Hepatic stellate cell (primary cell): Measurements from ENCODE around the gene ADORA2B.
"Not testable (repeated sequence)": the region's sequence is repeated elsewhere in the genome, so short reads cannot be mapped to it uniquely, and the experiment has no call there.

ENCODE experiments used
- DNase-seq: peaks from one replicate; pipeline ENCODE4 v3.0.0; 2011; ENCODE audit warnings: low spot score

Gene ADORA2B

DNA sequence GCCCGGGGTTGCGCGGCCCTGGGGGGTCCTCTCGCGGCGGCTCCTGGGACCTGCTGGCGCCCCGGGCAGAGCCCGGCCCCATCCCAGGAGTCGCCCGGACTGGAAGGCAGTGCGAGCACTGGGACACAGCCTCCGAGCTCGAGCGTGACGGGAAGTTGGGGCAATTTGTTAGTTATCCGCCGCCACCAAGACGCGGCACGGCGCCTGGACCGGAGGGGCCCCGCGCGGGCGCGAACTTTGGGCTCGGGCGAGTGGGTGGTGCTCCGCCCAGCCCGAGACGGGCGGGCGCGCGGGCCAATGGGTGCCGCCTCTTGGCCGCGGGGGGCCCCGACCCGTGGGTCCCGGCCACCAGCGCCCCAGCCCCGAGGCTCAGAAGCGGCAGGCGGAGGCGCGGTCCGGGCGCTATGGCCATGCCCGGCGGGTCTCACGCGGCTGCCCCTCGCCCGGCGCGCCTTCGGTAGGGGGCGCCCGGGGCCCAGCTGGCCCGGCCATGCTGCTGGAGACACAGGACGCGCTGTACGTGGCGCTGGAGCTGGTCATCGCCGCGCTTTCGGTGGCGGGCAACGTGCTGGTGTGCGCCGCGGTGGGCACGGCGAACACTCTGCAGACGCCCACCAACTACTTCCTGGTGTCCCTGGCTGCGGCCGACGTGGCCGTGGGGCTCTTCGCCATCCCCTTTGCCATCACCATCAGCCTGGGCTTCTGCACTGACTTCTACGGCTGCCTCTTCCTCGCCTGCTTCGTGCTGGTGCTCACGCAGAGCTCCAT is at the start of gene ADORA2B:
ADORA2B (plus strand) TSS at position 372 of the 768 bp plus-strand sequence; CDS start at position 491, 119 bp downstream.
- DNase-seq: peak; percentile 81

DNA sequence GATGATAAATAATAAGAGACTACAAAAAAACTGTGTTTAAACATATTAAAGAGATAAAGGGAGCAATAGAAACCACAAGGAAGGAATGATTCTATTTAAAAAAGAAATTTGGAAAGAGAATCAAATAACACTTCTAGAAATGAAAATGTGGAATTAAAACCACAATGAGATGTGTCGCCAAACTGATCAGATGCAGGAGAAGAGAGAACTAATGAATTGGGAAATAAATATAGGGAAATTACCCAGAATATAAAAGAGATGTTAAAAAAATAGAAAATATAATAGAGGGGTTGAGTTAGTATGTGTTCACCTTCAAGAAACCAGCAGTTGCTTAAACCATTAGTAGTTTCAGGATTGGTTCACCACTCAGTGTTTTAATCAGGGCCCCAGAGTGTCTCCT is 48.7 kb upstream of the ADORA2B start:
- no peak for DNase-seq

DNA sequence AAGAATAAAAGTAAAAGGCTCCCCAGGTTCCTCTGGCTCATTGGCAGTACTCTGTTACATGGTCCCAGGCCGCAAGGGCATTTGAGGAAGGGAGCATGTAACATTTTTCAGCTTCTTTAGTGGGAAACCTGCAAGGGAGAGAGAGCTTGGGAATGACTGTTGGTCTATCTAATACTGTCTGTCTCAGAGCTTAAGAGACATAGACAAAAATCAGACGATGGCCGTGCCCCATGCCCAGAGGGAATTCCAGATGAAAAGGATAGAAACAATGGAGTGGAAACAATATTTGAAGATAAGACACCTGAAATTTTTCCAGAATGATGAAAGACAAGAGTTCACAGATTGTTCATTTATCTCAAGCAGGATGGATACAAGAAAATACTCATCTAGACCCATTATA is 48.1 kb upstream of the ADORA2B start:
- DNase-seq: no peak

DNA sequence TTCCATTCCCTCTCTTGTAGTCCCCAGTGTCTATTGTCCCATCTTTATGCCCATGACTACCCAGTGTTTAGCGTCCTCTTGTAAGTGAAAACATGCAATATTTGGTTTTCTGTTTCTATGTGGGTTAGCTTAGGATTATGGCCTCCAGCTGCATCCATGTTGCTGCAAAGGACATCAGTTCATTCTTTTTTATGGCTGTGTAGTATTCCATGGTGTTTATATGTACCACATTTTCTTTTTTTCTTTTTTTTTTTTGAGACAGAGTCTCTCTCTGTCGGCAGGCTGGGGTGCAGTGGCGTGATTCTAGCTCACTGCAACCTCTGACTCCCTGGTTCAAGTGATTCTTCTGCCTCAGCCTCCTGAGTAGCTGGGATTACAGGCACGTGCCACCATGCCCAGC is 45.3 kb upstream of the ADORA2B start:
- not testable (repeated sequence) for DNase-seq

DNA sequence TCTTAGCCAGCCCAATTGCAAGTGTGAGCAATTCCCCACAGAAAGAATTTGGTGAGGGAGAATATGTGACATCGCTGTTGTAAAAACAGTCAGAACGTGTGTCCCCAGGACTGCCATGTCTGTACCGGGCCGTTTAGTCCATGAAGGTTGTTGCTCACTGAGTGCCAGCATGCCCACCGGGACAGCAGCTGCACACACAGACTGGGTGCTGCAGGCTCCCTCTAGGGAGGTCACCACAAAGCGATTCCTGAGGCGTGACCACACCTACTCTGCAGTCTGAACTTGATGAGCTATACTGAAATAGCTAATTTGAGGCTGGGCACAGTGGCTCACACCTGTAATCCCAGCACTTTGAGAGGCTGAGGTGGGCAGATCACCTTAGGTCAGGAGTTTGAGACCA is 44.1 kb upstream of the ADORA2B start:
- no peak for DNase-seq

GRCh38 chr17:15905236-15905635 is 39.7 kb upstream of the ADORA2B start:
- DNase-seq: not testable (repeated sequence)

- DNase-seq: no peak
Observed at GRCh38 chr17:15907290-15907689, 37.6 kb upstream of the ADORA2B start.

DNA sequence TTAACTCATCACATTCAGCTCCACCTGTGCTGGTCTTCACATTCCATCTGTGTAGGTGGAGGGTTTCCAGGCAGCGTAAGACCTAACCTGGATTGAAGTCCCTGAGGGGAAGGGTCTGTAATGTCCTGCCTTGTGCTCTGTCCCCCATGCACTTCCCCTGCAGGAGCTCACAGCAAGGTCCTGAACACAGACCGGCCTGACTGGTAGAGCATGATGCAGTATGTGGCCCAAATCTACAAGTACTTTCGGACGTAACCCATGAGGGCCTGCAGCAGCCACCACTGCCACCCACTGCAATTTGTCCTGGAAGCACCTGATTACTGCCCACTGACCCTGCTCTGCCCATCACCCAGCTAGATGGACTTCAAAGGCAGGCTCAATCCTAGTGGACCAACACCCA is 36.6 kb upstream of the ADORA2B start:
- no peak for DNase-seq

- no peak for DNase-seq
Observed at GRCh38 chr17:15909481-15909991, 35.4 kb upstream of the ADORA2B start.

DNA sequence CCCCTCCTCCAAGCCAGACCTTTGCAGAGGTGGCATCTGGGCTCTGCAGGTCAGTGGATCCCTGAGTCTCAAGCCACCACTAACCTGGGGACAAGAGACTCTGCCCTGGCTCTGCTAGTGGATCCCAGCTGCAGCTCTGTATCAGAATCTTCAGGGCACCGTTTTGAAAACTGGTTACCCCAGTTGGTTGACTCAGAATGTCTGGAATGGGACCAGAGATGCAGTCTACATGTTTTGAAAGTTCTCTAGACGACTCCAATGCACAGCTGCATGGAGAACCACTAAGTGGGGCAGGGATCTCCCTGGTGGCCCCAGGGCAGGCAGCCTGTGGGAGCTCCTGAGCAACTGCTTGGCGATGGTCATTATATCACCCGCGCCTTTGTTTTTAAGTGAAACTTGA is 34.1 kb upstream of the ADORA2B start:
- DNase-seq: no peak

DNA sequence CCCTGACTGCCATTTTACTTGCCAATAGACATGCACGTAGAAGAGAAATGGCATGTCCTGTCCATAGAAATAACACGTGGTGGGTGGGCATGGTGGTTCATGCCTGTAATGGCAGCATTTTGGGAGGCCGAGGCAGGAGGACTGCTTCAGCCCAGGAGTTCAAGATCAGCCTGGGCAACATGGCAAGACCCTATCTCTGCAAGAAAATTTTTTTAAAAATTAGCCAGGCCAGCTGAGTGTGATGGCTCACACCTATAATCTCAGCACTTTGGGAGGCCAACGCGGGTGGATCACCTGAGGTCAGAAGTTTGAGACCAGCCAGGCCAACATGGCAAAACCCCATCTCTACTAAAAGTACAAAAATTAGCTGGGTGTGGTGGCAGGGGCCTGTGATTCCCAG is 33.2 kb upstream of the ADORA2B start:
- not testable (repeated sequence) for DNase-seq

GRCh38 chr17:15912416-15912955 is 32.4 kb upstream of the ADORA2B start:
- no peak for DNase-seq

GRCh38 chr17:15913826-15914225 is 31.1 kb upstream of the ADORA2B start:
- DNase-seq: no peak

GRCh38 chr17:15914400-15915170 is 30.3 kb upstream of the ADORA2B start:
- no peak for DNase-seq

GRCh38 chr17:15915961-15916360 is 29.0 kb upstream of the ADORA2B start:
- DNase-seq: no peak

- no peak for DNase-seq
Observed at GRCh38 chr17:15917021-15917437, 27.9 kb upstream of the ADORA2B start.

DNA sequence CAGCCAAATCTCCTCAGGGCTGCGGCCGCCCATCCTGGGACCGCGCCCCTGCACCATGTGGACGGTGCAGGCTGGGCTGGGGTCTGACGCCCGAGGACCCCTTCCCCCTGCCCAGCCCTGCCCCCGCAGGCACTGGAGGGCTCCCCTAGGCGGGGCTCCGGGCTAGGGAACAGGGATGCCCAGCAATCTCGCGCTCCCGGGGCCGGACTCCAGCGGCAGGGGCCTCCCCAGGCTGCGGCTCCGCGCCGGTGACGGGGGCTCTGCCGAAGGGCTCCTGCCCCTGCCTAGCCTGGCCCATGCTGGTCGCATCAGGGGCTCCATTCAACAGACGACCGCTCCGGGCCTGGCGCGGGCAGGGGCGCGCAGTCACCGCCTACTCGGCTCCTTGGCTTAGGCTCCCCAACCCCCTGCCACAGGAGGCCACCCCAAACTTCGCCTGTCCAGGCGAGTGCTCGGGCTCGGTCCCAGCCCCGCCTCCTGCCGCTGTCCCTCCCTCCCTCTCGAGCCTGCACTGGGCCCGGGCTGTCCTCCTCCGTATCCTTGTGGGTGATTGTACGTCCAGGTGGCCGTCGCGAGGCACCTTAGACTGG is 27.4 kb upstream of the ADORA2B start:
- no peak for DNase-seq

GRCh38 chr17:15918261-15918660 is 26.7 kb upstream of the ADORA2B start:
- DNase-seq: no peak

DNA sequence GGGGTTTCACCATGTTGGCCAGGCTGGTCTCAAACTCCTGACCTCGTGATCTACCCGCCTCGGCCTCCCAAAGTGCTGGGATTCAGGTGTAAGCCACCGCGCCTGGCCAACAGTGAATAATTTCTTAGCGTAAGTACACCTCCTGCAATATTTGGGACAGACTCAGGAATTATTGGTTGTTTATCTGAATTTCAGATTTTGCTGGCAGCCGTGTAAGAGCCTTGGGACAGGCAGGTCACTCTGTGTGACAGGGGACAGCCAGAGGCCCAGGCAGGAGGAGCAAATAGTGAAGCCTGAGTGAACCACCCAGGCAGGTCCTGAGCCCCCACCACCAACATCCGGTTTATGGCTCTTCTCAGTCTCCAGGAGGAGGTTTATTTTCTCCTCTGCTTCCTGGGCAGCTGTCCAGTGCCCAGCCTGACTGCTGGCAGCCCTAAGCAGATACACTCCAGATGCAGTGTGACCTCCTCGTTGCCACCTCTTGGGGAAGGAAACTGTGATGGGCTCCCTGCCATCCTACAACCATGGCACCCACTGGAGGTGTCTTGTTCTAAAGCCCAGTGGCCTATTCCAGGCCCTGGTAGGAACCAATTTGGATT is 26.2 kb upstream of the ADORA2B start:
- no peak for DNase-seq

DNA sequence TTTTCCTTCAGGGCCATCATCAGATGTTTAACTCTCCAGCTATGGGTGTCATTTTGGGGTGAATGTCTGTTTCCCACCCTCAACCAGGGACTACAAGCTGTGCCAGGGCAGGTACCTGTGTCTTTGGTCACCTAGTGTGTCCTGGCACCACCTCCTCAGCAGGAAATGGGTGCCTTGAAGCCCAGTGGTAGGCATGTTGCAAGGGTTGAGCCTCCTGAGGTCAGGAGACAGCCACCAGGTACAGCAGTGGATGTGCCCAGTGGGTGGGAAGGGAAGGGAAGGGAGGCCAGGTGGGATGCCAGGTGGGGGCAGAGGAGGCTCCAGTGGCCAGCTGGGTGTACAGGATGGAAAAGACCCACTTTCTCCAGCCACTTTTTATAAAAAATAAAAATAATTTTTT is 25.5 kb upstream of the ADORA2B start:
- DNase-seq: no peak

GRCh38 chr17:15920758-15921239 is 24.1 kb upstream of the ADORA2B start:
- DNase-seq: no peak

DNA sequence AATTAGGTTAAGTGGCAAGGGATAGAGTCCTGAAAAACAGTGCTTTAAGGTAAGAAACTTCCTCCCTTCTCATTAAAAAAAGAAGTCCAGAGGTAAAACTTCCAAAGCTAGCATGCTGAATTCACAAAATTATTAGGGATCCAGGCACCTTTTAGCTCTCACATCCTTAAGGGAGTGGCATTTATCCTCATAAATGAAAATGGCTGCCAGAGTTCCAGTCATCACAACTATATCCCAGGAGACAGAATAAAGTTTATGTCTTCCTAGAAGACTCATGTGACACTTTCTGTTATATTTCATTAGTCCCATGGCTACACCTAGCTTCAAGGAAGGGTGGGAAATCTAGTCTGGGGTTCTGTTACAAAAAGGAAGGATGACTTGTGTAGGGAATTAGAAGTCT is 23.3 kb upstream of the ADORA2B start:
- no peak for DNase-seq
